ENCODE measurements around the gene FBXW4.

The FBXW4 gene

DNA sequence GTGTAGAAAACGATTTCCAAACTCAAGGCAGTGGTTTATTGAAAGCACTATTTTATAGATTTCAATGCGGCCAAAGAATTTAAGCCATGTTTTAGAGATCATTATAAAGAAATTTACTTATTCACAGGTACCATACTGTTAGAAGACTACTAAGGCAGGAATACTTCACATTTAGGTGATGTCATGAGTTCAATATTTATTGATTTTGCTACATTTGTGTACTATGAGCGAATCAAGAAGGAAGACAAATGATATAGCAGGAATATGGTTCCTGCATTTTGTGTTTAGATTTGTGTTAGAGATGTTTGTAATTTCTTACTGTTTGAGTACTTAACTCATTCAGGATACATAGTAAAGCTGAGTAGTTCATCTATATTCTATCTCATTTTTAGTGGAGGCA, 1.7 kb upstream of the FBXW4 start:
- no peak for DNase-seq

DNA sequence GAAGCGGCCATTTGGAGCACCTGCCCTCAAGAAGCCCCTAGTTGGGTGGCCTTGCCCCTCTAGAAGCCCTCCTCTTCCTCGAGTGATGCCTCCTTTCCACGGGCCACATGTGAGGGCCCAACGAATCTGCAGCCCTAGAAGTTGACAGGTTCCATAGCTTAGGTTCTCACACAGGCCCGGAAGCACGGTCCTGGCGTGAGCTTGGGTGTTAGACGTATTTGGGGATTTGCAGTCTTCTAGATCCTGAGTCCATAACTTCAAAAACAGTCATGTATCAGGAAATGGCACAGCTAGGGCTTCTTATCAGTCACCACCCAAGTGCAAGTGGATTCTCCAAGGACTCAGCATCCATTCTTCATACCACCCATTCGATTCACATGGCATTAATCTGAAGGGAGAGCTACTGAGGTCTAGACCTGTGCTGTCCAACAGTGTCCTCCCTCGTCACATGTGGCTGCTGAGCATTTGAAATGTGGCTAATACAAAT, 477 bp upstream of the FBXW4 start:
- DNase-seq, result no peak

DNA sequence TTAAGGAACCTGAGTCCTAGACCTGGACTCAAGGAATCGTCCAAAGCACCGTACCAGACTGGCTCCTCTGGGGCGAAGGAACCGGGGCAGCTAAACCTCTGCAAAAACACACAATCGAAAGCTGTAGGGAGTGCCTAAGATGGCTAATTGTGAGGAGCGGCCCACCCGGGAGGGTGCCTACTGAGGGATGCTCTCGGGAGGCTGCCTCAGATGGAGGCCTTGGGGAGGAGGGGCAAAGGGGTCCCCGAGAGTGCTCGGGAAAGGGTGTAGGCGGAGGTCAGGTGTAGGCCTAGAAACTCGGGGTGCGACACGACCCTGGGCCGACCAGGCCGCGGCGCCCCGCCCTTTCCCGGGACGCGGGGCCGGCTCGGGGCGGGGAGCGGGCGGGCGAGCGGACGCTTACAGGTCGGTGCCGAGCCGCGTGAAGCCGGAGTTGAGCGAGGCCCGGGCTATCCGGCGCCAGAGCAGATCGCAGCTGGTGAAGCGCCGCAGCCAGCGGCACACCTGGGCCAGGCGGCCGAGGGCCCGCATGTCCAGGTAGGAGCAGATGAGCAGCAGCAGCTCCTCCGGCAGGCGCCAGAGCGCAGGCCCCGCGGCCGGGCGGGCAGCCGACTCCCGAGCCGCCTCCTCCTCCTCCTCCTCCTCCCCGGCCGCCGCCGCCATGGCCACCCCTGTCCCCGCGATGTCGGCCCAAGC, 844 bp downstream of the FBXW4 start:
- peak; percentile 92 for DNase-seq

DNA sequence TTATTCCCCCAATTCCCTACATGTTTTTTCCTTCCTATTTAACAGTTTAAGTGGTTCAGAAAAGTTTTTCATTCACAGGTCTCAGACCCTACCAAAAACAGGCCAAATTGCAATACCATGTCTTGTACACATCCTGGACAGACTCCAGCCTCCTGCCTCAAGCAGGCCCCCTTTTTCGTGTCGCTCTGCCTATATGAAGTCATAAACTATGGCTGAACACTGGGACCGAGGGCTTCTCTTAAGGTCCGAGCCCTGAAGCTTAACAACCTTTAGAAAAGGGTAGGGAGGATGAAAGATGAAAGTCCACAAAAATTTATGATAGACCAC, 1.4 kb downstream of the FBXW4 start:
- no peak for DNase-seq

DNA sequence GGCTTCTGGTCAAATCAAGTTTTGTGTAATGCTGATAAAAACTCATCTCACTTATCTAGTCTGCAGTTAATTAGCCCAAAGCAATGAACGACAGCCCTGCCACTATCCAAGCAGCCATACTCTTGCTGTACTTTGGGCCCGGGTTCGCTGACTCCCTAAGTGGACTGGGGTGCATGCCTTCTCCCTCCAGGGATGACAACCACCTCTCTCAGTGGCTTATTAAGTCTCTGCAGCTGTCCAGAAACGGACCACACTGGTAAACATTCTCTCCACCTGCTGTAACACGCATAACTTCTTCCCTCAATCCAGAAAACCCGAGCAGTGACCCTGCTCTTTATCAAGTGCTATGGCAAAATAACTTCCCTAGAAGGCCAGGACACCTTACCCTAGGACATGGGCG, 3.9 kb downstream of the FBXW4 start:
- no peak for DNase-seq

DNA sequence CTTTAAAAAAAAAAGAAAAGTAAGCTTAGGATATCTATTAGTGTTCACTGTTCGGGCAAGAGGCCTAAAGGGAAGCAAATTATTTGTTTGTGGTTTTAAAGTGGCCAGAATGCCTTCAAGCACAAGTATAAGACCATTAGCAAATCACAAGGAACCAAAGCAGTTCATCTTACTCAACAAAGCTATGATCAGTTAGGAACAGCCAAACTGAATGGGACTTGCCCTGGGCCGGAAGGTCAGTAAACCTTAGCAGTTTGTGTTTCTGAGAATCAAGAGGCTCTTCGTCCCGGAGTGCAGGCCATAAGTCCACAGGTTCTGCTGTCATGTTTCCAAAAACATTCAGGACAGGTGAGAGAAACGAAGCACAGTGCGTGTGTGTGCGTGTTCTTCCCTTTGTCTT, 4.5 kb downstream of the FBXW4 start:
- no peak for DNase-seq

DNA sequence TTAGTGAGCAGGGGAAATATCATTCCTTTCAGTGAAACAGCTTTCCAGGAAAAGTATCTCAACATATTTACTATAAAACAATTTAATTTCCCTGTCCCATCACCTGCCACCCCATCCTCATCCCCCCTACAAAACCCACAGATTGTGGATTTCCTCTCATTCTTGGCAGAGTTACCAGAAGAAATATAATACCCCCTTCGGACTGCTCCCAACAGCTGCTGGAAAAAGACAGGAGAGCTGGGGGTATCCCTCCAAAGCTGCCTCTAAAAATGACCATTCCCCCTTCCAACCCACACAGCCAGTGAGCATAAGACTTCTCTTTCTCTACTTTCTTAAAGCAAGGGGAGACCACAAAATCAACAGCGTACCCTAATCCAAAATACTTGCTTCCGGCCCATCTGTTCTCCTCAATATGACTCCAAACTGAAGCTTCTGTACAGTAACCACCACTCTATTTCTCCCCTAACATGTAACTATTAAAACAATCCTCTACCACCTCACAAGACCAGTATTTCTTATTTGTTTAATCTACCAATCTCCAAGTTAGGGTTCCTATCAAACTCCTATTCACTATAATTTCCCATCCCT, 7.8 kb downstream of the FBXW4 start:
- DNase-seq, result no peak

DNA sequence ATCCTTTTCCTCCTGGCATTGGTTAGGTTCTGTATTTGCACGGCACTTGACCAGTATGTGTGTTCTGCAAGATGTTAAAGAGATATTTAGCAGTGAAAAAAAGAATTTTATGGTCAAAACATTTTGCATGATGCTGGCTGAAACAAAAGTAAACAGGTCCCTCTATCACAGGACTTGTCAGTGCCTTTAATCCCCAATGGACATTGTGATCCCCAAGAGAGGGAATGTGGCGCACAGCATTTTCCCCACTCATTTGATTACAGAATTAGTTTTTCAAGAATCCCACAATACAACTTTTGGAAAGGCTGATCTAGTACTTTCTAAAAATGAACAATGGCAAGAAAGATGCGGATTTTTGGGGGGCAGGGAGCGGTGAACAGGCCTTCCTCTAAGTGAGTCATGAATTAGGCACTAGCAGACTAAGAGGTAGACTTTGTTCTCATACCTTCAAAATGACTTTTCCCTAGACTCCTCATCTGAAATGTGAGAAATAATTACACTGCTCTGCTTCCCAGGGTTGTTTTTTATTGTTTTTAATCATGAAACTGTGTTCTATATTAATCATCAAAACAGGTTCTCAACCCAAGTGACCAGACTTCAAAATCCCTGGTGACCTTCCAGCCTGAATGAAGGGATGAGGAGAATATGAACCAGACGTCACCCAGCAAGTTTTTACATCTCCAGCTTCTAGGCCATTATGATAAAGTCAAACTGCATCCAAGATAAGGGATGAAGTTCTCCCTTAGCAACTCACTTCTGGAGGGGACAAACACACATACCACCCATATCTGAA, 8.6 kb downstream of the FBXW4 start:
- no peak for DNase-seq

DNA sequence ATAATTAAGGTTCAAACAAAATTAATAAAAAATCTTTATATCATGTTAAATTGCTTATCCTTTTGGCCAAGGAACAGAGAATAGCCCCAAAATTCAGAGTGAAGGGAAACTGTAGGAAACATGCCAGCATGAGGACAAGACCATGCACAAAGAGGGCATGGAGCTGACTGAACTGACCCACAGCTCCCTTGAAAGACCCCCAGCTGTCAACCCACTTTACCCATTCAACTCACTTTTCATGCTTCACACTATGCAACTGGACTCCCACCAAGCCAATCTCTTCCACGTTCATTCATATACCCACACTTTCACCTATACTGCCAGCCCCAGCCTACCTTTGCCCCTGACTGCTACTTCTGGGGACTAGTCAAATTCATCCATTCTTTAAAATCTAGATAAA, 10.2 kb downstream of the FBXW4 start:
- DNase-seq, result no peak

DNA sequence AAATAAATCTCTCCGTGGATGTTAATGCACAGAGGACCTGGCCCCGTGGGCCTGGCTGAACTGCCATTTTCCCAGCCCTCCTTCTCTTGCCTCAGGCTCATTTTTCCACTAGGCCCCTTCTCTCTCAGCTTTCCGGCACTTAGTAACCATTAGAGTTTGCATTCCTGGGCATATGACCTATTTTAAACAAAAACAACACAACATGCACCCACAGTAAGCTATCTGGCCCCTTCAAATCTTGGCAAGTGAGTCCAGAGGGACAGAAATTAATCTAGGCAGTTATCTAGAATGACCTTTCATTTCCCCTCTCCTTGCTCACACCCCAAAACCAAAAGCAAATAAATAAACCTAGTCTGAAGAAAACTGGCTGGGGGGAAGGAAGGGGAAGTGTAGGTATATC, 11.7 kb downstream of the FBXW4 start:
- no peak for DNase-seq

DNA sequence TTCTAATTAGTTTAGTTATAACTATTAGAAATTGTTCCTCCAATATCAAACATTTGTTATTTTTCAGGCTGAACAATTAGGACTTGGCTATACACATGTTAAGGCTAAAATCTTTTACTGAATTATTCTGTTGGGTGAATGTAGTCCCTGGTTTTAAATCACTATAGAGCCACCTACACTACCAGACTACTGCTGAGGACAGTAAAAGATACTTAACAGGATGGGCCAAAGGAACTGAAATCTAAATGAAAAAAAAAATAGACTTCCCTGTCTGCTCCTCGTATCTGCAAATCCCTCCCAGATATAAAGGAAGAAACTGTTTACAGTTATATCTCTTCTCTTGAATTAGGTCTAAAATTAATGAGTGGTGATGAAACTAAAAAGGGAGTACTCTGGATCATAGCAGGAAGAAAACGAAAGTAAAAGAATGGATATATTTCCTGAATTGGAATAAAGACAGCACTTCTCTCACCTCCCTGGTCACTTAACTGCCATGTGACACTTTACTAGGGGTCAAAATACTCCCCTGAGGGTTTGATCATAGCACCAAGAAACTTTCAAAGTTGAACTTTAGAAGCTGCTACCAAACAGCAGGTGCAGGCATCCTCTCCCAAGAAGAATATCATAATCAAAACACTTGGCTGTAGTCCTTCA, 12.7 kb downstream of the FBXW4 start:
- no peak for DNase-seq

DNA sequence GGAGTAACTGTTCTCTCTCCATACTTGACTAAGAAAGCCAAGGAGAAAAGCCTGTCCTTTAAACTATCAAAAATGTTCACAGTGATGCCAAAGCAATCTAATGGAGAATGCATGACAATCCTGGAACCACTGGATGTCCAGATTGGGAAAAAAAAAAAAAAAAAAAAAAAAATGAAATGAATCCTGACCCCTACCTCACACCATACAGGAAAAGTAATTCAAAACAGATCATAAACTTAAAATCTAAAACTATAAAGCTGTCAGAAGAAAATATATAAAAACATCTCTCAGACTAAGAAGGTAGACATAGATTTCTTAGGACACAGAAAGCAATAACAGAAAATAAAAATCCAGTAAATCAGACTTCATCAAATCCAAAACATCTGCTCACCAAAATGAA, 18.4 kb downstream of the FBXW4 start:
- DNase-seq, result no peak

DNA sequence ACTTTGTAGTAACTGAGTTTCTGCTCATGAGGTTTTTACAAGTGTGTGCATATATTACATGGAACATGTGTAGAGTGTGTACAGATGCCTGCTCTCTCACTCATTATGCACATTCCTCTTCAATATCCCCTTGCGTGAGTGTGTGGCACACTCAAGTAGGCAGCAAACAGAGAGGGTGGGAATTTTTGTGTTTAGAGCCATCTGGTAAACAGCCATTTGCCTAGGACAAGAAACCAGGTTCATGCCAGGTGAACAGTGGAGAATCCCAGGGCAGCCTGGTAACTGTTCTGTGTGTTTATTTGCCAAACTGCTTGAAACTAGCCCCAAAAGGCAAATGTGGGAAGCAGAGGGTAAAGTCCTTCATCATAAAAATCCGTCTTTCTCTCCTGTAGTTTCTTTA, 19.9 kb downstream of the FBXW4 start:
- no peak for DNase-seq

DNA sequence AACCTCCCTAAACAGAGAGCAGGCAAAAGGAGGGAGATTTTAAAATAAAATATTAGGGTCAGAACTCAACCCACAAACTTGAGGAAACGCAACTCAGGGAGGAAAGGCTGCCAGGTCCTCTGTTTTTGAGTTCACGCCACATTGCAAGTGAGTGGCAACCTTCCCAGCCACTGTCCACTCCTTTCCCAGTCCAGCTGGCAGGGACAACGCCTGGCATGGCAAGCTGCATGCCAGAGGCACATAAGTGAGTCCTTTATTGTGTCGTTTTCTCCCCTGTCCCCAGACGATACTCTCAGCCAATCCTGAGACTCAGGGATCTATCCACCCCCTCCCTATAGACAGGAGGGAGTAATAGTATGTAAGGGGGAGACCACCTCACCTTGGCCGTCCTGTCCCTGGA, 22.4 kb downstream of the FBXW4 start:
- no peak for DNase-seq

DNA sequence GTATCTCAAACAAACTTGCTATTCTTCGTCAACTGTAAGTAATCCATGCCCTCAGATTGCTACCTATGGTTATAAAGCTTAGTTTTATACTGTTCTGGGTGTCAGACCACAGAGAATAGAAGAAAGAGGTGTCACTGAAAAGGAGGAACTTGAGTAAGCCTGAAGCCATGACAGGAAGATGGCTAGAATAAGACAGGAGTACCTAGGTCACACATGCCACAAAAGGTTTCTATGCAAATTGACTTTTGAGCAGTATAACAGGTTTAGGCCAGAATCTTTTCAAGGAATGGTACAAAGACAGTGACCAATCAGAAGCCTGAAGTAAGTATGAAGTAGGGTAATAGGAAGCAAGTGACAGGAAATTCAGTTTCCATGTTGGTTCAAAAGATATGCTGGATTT, 23.5 kb downstream of the FBXW4 start:
- no peak for DNase-seq

DNA sequence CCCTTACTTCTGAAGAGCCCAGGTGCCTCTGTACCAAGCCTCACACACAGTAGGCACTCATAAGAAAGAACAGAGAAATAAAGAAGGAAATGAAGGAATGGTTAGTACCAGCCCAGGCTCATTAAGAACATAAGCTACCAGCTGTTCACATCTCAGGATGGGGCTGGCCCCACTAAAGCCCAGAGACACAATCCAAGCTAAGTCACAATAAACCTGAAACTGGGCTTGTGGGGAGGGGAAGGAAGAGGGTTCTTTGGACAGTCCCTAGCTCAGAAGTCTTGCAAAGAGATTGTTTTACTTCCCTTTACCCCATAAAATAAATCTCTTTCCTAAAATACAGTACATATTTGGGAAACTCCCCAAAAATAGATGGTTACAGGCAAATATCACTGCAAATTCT, 24.3 kb downstream of the FBXW4 start:
- DNase-seq, result no peak

DNA sequence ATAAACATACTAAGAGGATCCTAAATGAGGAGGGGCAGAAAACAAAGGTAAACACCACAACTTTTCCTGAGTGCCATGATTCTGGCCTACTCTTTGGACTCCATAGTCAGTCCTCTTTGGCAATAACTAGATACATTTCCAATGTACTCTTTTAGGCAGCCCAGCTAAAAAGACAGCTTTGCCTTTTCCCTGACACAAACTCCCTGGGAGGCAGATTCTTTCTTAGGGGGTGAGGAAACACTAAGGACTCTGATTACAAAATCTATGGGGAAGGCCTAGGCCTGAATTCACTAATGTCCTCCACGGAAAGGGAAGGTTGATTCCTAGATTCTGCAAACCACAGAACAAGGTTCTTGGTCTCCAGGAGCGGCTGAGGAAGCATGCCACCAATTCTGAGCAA, 25.8 kb downstream of the FBXW4 start:
- no peak for DNase-seq

DNA sequence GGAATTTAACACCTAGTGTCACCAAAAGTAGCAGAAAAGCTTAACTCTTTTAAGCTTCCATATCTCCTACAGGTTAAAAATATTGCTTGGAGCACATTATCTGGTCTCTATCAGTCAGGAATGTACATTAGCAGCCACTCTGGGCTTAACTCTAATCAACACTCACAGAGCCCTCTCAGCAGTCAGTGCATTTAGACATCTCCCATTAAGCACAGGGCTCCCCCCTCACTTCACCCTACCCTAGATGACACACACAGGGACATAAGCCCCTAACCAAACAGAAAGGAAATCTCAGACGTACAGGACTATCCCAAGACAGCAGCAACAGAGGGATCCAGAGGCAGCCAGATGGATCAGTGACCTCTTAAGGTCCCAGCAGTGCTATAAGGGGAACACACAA, 26.4 kb downstream of the FBXW4 start:
- DNase-seq, result no peak

DNA sequence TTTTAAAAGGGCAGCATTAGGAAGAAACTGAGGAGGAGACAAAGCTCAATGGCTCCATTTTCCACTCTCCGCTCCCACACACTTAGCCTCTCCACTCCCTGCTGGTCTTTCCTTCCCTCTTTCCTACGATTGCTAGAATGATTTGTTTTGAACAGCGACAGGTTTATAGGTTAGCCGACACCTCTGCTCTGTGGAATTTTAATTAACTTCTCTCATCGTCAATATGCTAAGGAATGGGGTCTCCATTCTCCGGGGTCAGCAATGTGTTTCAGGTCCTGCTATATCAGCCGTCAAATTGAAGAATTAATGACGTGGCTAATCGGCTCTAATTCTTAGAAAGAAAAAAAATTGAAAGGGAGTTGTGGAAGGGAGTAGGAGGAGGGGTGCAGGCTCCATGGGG, 28.9 kb downstream of the FBXW4 start:
- DNase-seq, result no peak

DNA sequence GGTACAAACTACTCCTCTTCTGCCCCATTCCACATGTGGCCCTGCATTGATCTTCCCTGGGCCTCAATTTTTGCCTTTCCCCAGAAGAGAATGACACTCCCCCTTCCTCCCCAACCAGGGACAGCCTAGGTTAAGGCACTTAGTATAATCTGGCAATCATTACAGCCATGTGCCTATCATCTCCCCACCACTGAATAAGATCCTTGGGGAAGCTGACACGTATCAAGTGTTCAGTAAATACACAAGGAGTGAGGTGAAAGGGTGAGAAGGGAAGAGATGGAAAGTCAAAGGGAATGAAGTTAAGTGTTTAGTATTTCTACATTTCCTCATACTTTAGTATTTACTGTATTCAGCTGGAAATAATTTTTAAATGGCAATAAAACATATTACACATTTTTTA, 31.9 kb downstream of the FBXW4 start:
- DNase-seq, result no peak

DNA sequence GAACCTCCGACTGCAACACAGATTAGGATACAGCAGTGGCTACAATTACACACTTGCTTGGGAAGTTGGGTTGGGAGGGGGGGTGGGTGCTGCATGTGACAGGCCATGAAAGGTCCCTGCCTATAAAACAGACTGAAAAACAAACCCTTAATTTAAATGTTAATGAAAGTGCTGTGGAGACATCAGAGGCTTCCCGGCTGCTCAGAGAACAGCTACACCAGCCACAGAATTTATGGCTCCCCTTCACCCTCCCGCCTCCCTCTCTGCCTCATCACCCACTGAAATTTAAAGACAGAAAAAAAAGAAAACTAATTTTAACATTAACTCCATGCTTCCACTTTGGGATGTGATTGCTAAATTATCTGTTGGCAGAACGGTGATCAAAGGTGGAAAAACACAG, 34.7 kb downstream of the FBXW4 start:
- DNase-seq, result no peak

DNA sequence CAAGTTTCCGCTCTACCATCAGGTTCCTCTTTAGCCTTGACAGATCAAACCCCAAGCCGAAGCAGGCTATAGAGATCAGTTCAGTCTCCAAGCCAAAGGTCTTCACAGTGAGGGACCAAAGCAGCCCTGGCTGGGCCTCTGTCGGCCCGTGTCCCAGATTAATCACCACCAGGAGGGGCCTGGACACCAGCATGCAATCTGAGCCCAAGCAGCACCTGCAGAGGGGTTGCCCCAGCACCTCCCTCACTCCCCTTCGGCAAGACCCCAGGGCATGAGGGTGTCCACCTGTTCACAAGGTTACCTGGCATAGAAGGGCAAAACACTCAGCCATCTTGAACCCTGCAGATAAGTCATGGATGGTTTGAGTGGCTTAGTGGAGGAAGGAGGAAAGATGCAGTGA, 36.0 kb downstream of the FBXW4 start:
- no peak for DNase-seq

DNA sequence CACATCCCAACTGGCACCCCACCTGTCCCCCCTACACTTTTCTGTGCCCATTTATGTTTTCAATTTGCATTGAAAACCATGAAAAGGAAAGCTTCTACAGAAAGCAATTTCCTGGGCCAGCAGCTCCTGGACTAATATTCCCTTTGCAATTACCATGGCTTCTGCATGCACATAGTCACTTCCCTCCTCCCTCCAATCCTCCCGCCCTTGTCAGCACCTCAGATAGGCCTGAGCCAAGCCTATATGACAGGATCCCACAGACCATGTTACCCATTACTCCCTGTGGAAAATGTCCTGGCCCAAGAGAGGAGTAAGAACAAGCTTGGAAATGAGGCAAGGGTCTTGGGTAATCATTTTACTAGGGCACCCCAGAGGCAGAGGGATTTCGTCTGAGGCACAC, 38.1 kb downstream of the FBXW4 start:
- no peak for DNase-seq

DNA sequence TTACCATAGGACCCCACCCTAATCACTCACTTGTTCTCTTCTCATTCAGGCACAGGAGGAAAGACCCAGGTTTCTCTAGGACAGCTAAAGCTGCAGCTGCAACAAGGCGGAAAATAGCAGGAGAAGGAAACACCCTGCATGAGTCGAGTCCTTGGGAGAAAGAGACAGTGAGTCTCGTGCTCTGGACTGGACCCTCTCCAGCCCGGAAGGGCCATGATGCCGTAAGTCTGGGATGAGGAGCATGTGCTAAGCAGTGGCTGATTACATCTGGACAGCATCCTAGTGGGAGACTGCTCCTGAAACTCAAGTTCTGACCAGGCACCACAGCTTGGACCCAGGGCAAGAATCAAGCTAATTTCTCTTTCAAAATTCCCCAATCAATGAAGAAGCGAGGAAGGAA, 39.4 kb downstream of the FBXW4 start:
- DNase-seq, result no peak
